Measurements from ENCODE around the gene OS9. TPM values are rescaled to one million over a fixed set of nuclear protein-coding genes. Genes with fewer than 3 reads are reported as not detected.
"Not testable (repeated sequence)": the region's sequence is repeated elsewhere in the genome, so short reads cannot be mapped to it uniquely, and the experiment has no call there.

OS9 gene
- total and polyA plus RNA-seq, 4 donors, result 136 to 357 (median 216) TPM

- no peak overlapping the region for H3K9ac ChIP-seq (ENCODE audit: low read depth in 1 of 2, low read length in 2 of 2)
- H3K4me3 ChIP-seq (ENCODE audit: low read depth in 1 of 3, low read length in 3 of 3), result no peak overlapping the region
- H3K27me3 ChIP-seq (ENCODE audit: control insufficient read depth in 4 of 4, insufficient read depth in 4 of 4, low read length in 3 of 4), result no peaks in the 10 kb centered on the region
- DNase-seq (ENCODE audit: low spot score), result no peak
- WGBS, result 33% methylated on average over 3 of the region's 3 CpGs
- no peaks in the 10 kb centered on the region for H3K36me3 ChIP-seq (ENCODE audit: control insufficient read depth in 4 of 4, insufficient read depth in 3 of 4, low read depth in 1 of 4, low read length in 3 of 4)
- H3K27ac ChIP-seq (ENCODE audit: low read depth in 1 of 2, low read length in 2 of 2), result no peak overlapping the region
- H3K4me1 ChIP-seq (ENCODE audit: control insufficient read depth in 4 of 4, insufficient read depth in 4 of 4, low read length in 3 of 4), result peaks cover 0 to 5% (median 4%) of the 10 kb centered on the region in 4 donors
- TF ChIP-seq HNF4G (IDR thresholded peaks at IDR 0.05), result no peak
- peak in 1 of 2 donors; percentile 8 for TF ChIP-seq JUND (IDR thresholded peaks at IDR 0.05)
- no peak for TF ChIP-seq NR2F2 (IDR thresholded peaks at IDR 0.05)
- TF ChIP-seq YY1 (IDR thresholded peaks at IDR 0.05), result peak; percentile 15
- TF ChIP-seq GABPA (IDR thresholded peaks at IDR 0.05 in 1 of 2, conservative IDR thresholded peaks at IDR 0.05 in 1 of 2), result no peak
- TF ChIP-seq RXRA (IDR thresholded peaks at IDR 0.05), result peak; percentile 30 to 31
- TF ChIP-seq MAX (IDR thresholded peaks at IDR 0.05), result no peak
- TF ChIP-seq HNF4A (conservative IDR thresholded peaks at IDR 0.05), result peak; percentile 25 to 43
- no peaks in the 10 kb centered on the region for H3K9me3 ChIP-seq (ENCODE audit: control insufficient read depth in 4 of 4, low read length in 3 of 4)
These were observed 36.2 kb upstream of the OS9 start for GRCh38 chr12:57657744-57658143.

- TF ChIP-seq, protein P1, sequence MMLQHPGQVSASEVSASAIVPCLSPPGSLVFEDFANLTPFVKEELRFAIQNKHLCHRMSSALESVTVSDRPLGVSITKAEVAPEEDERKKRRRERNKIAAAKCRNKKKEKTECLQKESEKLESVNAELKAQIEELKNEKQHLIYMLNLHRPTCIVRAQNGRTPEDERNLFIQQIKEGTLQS (IDR thresholded peaks at IDR 0.05), result no peak
These were observed 35.0 kb upstream of the OS9 start for GRCh38 chr12:57658890-57659289.

GRCh38 chr12:57661376-57661775 is 32.6 kb upstream of the OS9 start:
- peaks cover 0 to 5% (median 4%) of the 10 kb centered on the region in 4 donors for H3K4me1 ChIP-seq (ENCODE audit: control insufficient read depth in 4 of 4, insufficient read depth in 4 of 4, low read length in 3 of 4)

More at GRCh38 chr12:57658890-57659289, 35.0 kb upstream of the OS9 start:
- no peak overlapping the region for H3K27ac ChIP-seq (ENCODE audit: low read depth in 1 of 2, low read length in 2 of 2)
- no peak overlapping the region for H3K9ac ChIP-seq (ENCODE audit: low read depth in 1 of 2, low read length in 2 of 2)
- no peaks in the 10 kb centered on the region for H3K9me3 ChIP-seq (ENCODE audit: control insufficient read depth in 4 of 4, low read length in 3 of 4)
- WGBS, result 56% methylated on average over 3 of the region's 3 CpGs
- DNase-seq (ENCODE audit: low spot score), result no peak
- H3K4me1 ChIP-seq (ENCODE audit: control insufficient read depth in 4 of 4, insufficient read depth in 4 of 4, low read length in 3 of 4), result peaks cover 0 to 5% (median 4%) of the 10 kb centered on the region in 4 donors
- H3K36me3 ChIP-seq (ENCODE audit: control insufficient read depth in 4 of 4, insufficient read depth in 3 of 4, low read depth in 1 of 4, low read length in 3 of 4), result no peaks in the 10 kb centered on the region
- no peaks in the 10 kb centered on the region for H3K27me3 ChIP-seq (ENCODE audit: control insufficient read depth in 4 of 4, insufficient read depth in 4 of 4, low read length in 3 of 4)
- no peak overlapping the region for H3K4me3 ChIP-seq (ENCODE audit: low read depth in 1 of 3, low read length in 3 of 3)

DNA sequence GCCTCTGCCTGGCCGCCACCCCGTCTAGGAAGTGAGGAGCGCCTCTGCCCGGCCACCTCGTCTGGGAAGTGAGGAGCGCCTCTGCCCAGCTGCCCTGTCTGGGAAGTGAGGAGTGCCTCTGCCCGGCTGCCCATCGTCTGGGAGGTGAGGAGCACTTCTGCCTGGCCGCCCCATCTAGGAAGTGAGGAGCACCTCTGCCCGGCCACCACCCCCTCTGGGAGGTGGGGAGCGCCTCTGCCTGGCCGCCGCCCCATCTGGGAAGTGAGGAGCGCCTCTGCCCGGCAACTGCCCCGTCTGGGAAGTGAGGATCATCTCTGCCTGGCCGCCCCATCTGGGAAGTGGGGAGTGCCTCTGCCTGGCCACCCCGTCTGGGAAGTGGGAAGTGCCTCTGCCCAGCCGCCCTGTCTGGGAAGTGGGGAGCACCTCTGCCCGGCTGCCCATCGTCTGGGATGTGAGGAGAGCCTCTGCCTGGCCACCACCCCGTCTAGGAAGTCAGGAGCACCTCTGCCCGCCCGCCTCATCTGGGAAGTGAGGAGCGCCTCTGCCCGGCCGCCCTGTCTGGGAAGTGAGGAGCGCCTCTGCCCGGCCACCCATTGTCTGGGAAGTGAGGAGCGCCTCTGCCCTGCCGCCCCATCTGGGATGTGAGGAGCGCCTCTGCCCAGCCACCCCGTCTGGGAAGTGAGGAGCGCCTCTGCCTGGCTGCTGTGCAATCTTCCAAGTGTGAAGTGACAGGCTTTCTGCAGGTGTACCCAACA is 28.7 kb upstream of the OS9 start:
- not testable (repeated sequence) for H3K9me3 ChIP-seq (ENCODE audit: control insufficient read depth in 4 of 4, low read length in 3 of 4); H3K9ac ChIP-seq (ENCODE audit: low read depth in 1 of 2, low read length in 2 of 2); H3K4me3 ChIP-seq (ENCODE audit: low read depth in 1 of 3, low read length in 3 of 3); H3K27me3 ChIP-seq (ENCODE audit: control insufficient read depth in 4 of 4, insufficient read depth in 4 of 4, low read length in 3 of 4); H3K27ac ChIP-seq (ENCODE audit: low read depth in 1 of 2, low read length in 2 of 2); DNase-seq (ENCODE audit: low spot score); H3K4me1 ChIP-seq (ENCODE audit: control insufficient read depth in 4 of 4, insufficient read depth in 4 of 4, low read length in 3 of 4); H3K36me3 ChIP-seq (ENCODE audit: control insufficient read depth in 4 of 4, insufficient read depth in 3 of 4, low read depth in 1 of 4, low read length in 3 of 4)
- 84% methylated on average over 34 of the region's 34 CpGs for WGBS

More at GRCh38 chr12:57661376-57661775, 32.6 kb upstream of the OS9 start:
- no peak overlapping the region for H3K9ac ChIP-seq (ENCODE audit: low read depth in 1 of 2, low read length in 2 of 2)
- no peak for DNase-seq (ENCODE audit: low spot score)
- no peaks in the 10 kb centered on the region for H3K36me3 ChIP-seq (ENCODE audit: control insufficient read depth in 4 of 4, insufficient read depth in 3 of 4, low read depth in 1 of 4, low read length in 3 of 4)
- no peak overlapping the region for H3K27ac ChIP-seq (ENCODE audit: low read depth in 1 of 2, low read length in 2 of 2)
- WGBS, result 88% methylated on average over 4 of the region's 4 CpGs
- no peaks in the 10 kb centered on the region for H3K27me3 ChIP-seq (ENCODE audit: control insufficient read depth in 4 of 4, insufficient read depth in 4 of 4, low read length in 3 of 4)
- no peaks in the 10 kb centered on the region for H3K9me3 ChIP-seq (ENCODE audit: control insufficient read depth in 4 of 4, low read length in 3 of 4)
- H3K4me3 ChIP-seq (ENCODE audit: low read depth in 1 of 3, low read length in 3 of 3), result no peak overlapping the region
- TF ChIP-seq TAF1 (conservative IDR thresholded peaks at IDR 0.05) (no peak), GABPA (IDR thresholded peaks at IDR 0.05 in 1 of 2, conservative IDR thresholded peaks at IDR 0.05 in 1 of 2) (no peak), YY1 (IDR thresholded peaks at IDR 0.05) (no peak), SP1 (IDR thresholded peaks at IDR 0.05) (no peak), ZBTB33 (IDR thresholded peaks at IDR 0.05) (no peak), RAD21 (IDR thresholded peaks at IDR 0.05) (no peak), JUND (IDR thresholded peaks at IDR 0.05) (no peak), FOXA1 (IDR thresholded peaks at IDR 0.05) (no peak), MAX (IDR thresholded peaks at IDR 0.05) (no peak), HNF4A (conservative IDR thresholded peaks at IDR 0.05) (no peak), NR2F2 (IDR thresholded peaks at IDR 0.05) (no peak), EGR1 (IDR thresholded peaks at IDR 0.05; ENCODE audit: low read depth in 2 of 2) (no peak)
- TF ChIP-seq, protein P2, sequence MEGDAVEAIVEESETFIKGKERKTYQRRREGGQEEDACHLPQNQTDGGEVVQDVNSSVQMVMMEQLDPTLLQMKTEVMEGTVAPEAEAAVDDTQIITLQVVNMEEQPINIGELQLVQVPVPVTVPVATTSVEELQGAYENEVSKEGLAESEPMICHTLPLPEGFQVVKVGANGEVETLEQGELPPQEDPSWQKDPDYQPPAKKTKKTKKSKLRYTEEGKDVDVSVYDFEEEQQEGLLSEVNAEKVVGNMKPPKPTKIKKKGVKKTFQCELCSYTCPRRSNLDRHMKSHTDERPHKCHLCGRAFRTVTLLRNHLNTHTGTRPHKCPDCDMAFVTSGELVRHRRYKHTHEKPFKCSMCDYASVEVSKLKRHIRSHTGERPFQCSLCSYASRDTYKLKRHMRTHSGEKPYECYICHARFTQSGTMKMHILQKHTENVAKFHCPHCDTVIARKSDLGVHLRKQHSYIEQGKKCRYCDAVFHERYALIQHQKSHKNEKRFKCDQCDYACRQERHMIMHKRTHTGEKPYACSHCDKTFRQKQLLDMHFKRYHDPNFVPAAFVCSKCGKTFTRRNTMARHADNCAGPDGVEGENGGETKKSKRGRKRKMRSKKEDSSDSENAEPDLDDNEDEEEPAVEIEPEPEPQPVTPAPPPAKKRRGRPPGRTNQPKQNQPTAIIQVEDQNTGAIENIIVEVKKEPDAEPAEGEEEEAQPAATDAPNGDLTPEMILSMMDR (IDR thresholded peaks at IDR 0.05; ENCODE audit: low read depth, low read length, missing input control), result no peak
